ENCODE results near the gene SPSB4.

Gene SPSB4

GRCh38 chr3:141019244-141019643, 31.9 kb upstream of the SPSB4 start:
- no peak for TF ChIP-seq EZH2 (IDR thresholded peaks at IDR 0.05)
- no peak for TF ChIP-seq POLR2AphosphoS5 (IDR thresholded peaks at IDR 0.05; ENCODE audit: borderline replicate concordance, low read depth, low read length)
- no peak for TF ChIP-seq FOXP2 (optimal IDR thresholded peaks at IDR 0.05; ENCODE audit: control extremely low read depth, extremely low read length, insufficient read depth)
- H3K9me3 ChIP-seq (ENCODE audit: low read depth, low read length) = no peaks in the 10 kb centered on the region
- H3K27ac ChIP-seq = no peak overlapping the region
- H3K9ac ChIP-seq (ENCODE audit: insufficient read length) = no peak overlapping the region
- DNase-seq (ENCODE audit: low read depth, low spot score) = no peak
- H3K36me3 ChIP-seq (ENCODE audit: insufficient read depth, low read length) = no peaks in the 10 kb centered on the region
- H3K4me3 ChIP-seq = no peak overlapping the region

DNA sequence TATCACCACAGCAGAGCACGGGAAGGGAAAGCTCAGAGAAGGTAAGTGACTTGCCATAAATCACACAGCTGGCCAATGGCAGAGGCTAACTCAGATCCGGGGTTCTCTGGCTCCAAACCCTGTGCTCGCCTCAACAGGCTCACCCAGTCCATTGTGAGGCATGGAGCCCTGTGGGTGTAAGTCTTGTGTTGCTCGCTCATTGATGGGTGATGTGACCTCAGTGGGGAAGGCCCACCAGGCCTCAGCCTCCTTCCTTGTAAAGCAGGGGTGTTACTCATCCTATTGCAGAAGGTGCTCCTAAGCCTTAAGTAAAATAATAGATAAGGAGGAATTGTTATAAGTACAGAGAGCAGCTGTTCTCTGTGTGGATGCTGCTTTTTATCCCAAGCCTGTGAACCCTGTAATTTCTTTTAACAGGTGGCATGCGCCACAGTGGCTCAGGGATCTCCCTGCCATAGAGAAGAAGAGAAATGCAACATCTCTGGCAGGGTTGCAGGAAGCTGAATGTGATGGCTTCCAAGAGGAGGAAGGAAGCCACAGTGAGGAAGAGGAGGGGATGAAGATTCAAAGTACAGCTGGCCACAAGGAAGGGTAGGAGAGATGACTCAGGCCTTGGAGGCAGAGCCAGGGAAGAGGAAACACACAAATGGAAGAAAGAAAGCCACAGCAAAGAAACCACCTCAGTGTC, 30.9 kb upstream of the SPSB4 start:
- Histone ChIP-seq H3K4me3 (no peak overlapping the region), H3K27ac (no peak overlapping the region), H3K36me3 (ENCODE audit: insufficient read depth, low read length) (no peaks in the 10 kb centered on the region), H3K9me3 (ENCODE audit: low read depth, low read length) (no peaks in the 10 kb centered on the region), H3K9ac (ENCODE audit: insufficient read length) (no peak overlapping the region)
- no peak for TF ChIP-seq FOXP2 (optimal IDR thresholded peaks at IDR 0.05; ENCODE audit: control extremely low read depth, extremely low read length, insufficient read depth)
- TF ChIP-seq EZH2 (IDR thresholded peaks at IDR 0.05) = no peak
- TF ChIP-seq POLR2AphosphoS5 (IDR thresholded peaks at IDR 0.05; ENCODE audit: borderline replicate concordance, low read depth, low read length) = no peak
- no peak for DNase-seq (ENCODE audit: low read depth, low spot score)

DNA sequence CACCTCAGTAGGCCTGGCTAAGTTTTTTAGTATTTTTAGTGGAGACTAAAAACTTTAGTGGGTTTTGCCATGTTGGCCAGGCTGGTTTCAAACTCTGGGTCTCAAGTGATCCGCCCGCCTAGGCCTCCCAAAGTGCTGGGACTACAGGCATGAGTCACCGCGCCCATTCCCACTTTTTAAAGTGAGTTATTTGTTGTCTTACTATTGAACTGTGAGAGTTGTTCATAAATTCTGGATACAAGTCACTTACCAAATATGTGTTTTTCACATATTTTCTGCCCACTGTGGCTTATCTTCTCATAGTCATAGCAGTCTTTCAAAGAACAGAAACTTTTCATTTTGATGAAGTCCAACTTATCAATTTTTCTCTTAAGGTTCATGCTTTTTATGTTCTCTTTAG, 29.9 kb upstream of the SPSB4 start:
- Histone ChIP-seq H3K9ac (ENCODE audit: insufficient read length) (no peak overlapping the region), H3K27ac (no peak overlapping the region), H3K4me3 (no peak overlapping the region), H3K9me3 (ENCODE audit: low read depth, low read length) (no peaks in the 10 kb centered on the region), H3K36me3 (ENCODE audit: insufficient read depth, low read length) (no peaks in the 10 kb centered on the region)
- no peak for DNase-seq (ENCODE audit: low read depth, low spot score)
- no peak for TF ChIP-seq FOXP2 (optimal IDR thresholded peaks at IDR 0.05; ENCODE audit: control extremely low read depth, extremely low read length, insufficient read depth)

DNA sequence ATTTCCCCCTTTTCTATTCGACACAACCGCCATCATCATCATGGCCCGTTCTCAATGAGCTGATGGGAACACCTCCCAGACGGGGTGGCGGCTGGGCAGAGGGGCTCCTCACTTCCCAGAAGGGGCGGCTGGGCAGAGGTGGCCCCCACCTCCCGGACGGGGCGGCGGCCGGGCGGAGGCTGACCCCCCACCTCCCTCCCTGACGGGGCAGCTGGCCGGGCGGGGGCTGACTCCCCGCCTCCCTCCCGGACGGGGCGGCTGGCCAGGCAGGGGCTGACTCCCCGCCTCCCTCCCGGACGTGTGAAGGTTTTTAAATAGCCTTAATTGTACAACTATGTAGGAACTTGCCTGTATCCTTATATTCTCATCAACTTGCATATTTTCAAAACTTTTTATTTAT, 20.9 kb upstream of the SPSB4 start:
- Histone ChIP-seq H3K36me3 (ENCODE audit: insufficient read depth, low read length) (no peaks in the 10 kb centered on the region), H3K9ac (ENCODE audit: insufficient read length) (no peak overlapping the region), H3K4me3 (no peak overlapping the region), H3K27ac (no peak overlapping the region), H3K9me3 (ENCODE audit: low read depth, low read length) (no peaks in the 10 kb centered on the region)
- TF ChIP-seq POLR2AphosphoS5 (IDR thresholded peaks at IDR 0.05; ENCODE audit: borderline replicate concordance, low read depth, low read length) = no peak
- TF ChIP-seq FOXP2 (optimal IDR thresholded peaks at IDR 0.05; ENCODE audit: control extremely low read depth, extremely low read length, insufficient read depth) = no peak
- no peak for TF ChIP-seq EZH2 (IDR thresholded peaks at IDR 0.05)
- DNase-seq (ENCODE audit: low read depth, low spot score) = no peak

GRCh38 chr3:141039589-141039988, 11.6 kb upstream of the SPSB4 start:
- TF ChIP-seq EZH2 (IDR thresholded peaks at IDR 0.05) (no peak), FOXP2 (optimal IDR thresholded peaks at IDR 0.05; ENCODE audit: control extremely low read depth, extremely low read length, insufficient read depth) (no peak), POLR2AphosphoS5 (IDR thresholded peaks at IDR 0.05; ENCODE audit: borderline replicate concordance, low read depth, low read length) (no peak)
- Histone ChIP-seq H3K9me3 (ENCODE audit: low read depth, low read length) (no peaks in the 10 kb centered on the region), H3K27ac (no peak overlapping the region), H3K4me3 (no peak overlapping the region), H3K9ac (ENCODE audit: insufficient read length) (no peak overlapping the region), H3K36me3 (ENCODE audit: insufficient read depth, low read length) (no peaks in the 10 kb centered on the region)
- DNase-seq (ENCODE audit: low read depth, low spot score) = no peak

- Histone ChIP-seq H3K9me3 (ENCODE audit: low read depth, low read length) (no peaks in the 10 kb centered on the region), H3K36me3 (ENCODE audit: insufficient read depth, low read length) (no peaks in the 10 kb centered on the region), H3K9ac (ENCODE audit: insufficient read length) (no peak overlapping the region), H3K4me3 (no peak overlapping the region), H3K27ac (no peak overlapping the region)
- no peak for TF ChIP-seq EZH2 (IDR thresholded peaks at IDR 0.05)
- TF ChIP-seq FOXP2 (optimal IDR thresholded peaks at IDR 0.05; ENCODE audit: control extremely low read depth, extremely low read length, insufficient read depth) = no peak
- no peak for TF ChIP-seq POLR2AphosphoS5 (IDR thresholded peaks at IDR 0.05; ENCODE audit: borderline replicate concordance, low read depth, low read length)
- DNase-seq (ENCODE audit: low read depth, low spot score) = no peak
These were observed 6.2 kb upstream of the SPSB4 start for GRCh38 chr3:141044695-141045641.

GRCh38 chr3:141045849-141046248, 5.3 kb upstream of the SPSB4 start:
- TF ChIP-seq FOXP2 (optimal IDR thresholded peaks at IDR 0.05; ENCODE audit: control extremely low read depth, extremely low read length, insufficient read depth) (no peak), EZH2 (IDR thresholded peaks at IDR 0.05) (no peak)
- DNase-seq (ENCODE audit: low read depth, low spot score) = no peak

DNA sequence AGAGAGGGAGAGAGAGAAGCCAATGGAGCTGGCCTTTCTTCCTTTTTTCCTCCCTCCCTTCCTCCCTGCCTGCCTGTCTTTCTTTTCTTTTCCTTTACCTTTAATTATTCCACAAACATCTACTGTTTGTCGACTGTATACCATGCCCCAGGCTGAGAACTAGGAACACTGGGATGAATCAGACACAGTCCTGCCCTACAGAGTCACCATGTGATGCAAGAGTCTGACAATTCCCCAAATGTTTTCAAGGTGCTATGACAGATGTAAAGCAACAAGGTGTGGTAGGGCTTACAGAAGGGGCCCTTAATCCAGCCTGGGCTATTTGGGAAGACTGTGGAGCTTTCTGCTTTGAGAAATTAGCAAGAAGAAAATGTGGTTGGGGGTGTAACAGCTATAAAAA, 4.0 kb upstream of the SPSB4 start:
- no peaks in the 10 kb centered on the region for H3K36me3 ChIP-seq (ENCODE audit: insufficient read depth, low read length)
- no peak overlapping the region for H3K9ac ChIP-seq (ENCODE audit: insufficient read length)
- H3K4me3 ChIP-seq = no peak overlapping the region
- no peak for DNase-seq (ENCODE audit: low read depth, low spot score)
- TF ChIP-seq FOXP2 (optimal IDR thresholded peaks at IDR 0.05; ENCODE audit: control extremely low read depth, extremely low read length, insufficient read depth) = no peak
- no peak for TF ChIP-seq POLR2AphosphoS5 (IDR thresholded peaks at IDR 0.05; ENCODE audit: borderline replicate concordance, low read depth, low read length)
- no peak for TF ChIP-seq EZH2 (IDR thresholded peaks at IDR 0.05)
- H3K27ac ChIP-seq = no peak overlapping the region
- no peaks in the 10 kb centered on the region for H3K9me3 ChIP-seq (ENCODE audit: low read depth, low read length)

More at GRCh38 chr3:141045849-141046248, 5.3 kb upstream of the SPSB4 start:
- Histone ChIP-seq H3K36me3 (ENCODE audit: insufficient read depth, low read length) (no peaks in the 10 kb centered on the region), H3K4me3 (no peak overlapping the region), H3K9me3 (ENCODE audit: low read depth, low read length) (no peaks in the 10 kb centered on the region), H3K9ac (ENCODE audit: insufficient read length) (no peak overlapping the region), H3K27ac (no peak overlapping the region)
